Hypothalamus (tissue), 51 donors: ENCODE data around the gene RASA3.
"Not testable (repeated sequence)": the region's sequence is repeated elsewhere in the genome, so short reads cannot be mapped to it uniquely, and the experiment has no call there.

ENCODE experiments used
- DNase-seq, 51 donors: peaks; one replicate each; lab custom pipeline; 2025; lab: John Stamatoyannopoulos, UW

The RASA3 gene

DNA sequence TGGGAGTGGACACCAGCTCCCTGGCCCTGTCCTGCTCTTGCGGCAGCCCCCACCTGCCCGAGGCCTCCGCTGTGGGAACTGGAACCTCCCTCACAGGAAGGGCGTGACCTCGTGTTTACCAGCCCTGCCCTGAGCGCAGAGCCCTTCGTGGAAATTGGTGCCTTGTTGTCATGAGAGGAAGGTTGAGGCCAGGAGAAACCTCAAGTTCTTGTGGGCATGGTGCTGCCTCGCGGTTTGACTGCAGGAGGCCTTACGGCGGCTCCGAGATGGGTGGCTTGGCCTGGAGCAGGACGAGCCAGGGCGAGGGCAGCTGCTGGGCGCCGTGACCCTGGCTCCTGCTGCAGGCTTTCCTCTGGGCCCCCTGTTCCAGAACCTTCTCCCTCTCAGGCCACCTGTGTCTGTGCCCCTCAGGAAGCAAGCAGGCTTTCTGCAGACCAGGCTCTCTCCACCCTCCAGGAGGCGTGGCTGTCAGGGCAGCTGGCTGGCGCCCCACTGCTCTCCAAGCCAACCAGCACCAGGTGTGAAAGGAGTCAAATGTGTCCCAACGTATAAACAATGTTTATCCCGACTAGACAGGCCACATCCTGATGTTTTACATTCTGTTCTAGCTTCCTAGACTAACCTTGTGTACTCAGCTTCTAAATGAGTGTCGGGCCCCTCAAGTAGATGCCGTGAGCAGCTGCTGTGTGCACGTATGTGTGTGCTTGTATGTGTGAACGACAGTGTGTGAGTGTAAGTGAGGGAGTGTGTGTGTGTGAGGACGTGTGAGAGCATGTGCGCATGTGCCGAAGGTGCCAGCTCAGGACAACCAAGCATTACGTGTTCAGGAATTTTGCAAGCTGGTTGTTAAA lies 10.4 kb upstream of the RASA3 start:
- DNase-seq = no peak

DNA sequence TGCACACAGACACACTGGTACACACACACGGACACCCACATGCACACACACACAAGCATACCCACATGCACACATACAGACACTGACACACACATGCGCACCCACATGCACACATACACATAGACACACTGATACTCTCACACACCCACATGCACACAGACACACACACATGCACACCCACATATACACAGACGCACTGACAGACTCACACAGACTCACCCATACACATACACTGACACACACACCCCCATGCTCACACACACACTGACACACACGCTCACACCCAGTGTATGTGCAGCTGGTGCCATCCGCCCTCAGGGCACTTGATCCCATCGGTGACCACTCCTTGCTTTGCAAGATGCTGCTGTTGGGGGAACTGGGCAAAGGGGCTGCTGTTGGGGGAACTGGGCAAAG lies 9.7 kb upstream of the RASA3 start:
- no peak for DNase-seq

- no peak for DNase-seq
These were observed 9.0 kb upstream of the RASA3 start for GRCh38 chr13:114141261-114141996.

DNA sequence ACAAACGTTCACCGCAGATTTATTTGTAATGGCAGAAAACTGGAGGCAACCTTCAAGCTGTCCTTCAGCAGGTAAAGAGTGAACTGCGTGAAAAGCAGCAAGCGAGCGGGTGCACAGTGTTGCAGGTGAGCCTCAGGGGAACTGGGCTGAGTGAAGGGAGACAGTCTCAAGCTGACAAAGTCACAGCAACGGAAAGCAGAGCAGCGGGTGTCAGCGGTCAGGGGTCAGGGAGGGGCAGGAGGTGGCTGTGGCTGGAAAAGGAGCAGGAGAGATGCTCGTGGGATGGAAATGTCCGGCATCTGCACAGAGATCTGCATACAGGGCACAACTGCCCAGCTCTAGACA lies 8.5 kb upstream of the RASA3 start:
- DNase-seq = no peak

- no peak for DNase-seq
These were observed 7.9 kb upstream of the RASA3 start for GRCh38 chr13:114140131-114140905.

GRCh38 chr13:114136576-114136975 lies 4.2 kb upstream of the RASA3 start:
- DNase-seq = no peak

- no peak for DNase-seq
These were observed 3.3 kb upstream of the RASA3 start for GRCh38 chr13:114135731-114136171.

DNA sequence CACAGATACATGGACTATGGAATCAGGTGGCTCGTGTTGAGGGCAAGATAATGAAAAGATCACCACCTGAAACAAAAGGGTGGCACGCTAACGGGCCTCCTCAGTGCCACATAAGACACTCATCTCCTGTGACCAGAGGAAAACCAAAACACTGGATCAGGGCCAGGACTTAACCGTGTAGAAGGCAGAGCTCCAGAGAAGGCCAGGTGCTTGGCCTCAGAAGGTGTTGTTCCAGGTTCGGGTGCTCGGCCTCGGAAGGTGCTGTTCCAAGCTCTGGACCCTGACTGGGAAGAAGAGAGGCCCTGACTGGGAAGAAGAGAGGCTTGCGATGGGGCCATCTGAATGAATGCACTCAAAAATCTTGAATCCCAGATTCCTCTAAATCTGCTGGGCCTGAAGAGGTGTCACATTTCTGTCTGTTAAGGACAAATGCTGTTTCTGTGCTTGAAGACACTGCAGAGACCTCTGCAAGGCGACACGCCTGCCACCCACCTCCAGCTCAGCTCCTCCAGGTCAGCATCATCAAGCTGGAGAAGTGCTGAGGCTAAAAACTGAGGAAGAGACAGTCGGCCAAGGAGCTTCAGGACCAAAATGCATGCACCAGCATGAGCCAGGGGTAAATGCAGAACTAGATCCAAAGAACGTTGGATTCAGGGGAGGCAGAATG lies 2.7 kb upstream of the RASA3 start:
- DNase-seq = no peak

DNA sequence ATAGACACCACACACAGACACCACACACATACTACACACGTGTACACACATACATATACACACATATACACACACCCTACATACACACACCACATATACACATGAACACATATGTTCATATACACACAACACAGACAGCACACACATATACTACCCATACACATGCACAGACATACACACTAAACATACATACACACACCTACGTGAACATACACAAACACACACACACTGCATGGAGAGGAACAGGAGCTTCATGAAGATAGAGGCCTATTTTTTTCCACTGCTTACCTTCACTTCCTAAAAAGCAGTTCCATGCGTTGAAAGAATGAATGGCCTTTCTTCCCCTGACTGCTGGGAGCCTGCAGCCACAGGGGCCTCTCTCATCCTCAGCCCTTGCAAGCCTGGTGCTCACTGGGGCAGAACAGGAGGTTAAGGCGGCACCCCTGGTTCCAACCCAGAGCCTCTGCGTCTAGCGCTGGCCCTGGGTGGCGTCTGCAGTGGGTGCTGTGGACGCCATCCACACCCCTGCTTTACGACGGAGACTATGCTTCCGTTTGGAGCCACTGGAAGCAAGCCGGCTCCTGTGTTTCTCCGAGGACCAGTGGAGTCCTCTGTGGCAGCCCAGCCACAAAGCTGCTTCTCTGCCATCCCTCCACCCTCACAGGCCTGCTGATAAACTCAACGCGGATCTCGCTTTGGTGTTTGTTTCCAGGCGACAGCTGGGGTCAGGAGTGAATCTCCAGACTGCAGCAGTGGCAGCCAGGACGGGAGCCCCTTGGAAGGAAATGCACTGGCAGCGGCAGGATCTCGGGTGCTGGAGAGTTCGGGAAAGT lies 1.9 kb upstream of the RASA3 start:
- no peak for DNase-seq

GRCh38 chr13:114133552-114133951 lies 1.1 kb upstream of the RASA3 start:
- not testable (repeated sequence) for DNase-seq

- not testable (repeated sequence) for DNase-seq
These were observed 703 bp upstream of the RASA3 start for GRCh38 chr13:114133126-114133525.

DNA sequence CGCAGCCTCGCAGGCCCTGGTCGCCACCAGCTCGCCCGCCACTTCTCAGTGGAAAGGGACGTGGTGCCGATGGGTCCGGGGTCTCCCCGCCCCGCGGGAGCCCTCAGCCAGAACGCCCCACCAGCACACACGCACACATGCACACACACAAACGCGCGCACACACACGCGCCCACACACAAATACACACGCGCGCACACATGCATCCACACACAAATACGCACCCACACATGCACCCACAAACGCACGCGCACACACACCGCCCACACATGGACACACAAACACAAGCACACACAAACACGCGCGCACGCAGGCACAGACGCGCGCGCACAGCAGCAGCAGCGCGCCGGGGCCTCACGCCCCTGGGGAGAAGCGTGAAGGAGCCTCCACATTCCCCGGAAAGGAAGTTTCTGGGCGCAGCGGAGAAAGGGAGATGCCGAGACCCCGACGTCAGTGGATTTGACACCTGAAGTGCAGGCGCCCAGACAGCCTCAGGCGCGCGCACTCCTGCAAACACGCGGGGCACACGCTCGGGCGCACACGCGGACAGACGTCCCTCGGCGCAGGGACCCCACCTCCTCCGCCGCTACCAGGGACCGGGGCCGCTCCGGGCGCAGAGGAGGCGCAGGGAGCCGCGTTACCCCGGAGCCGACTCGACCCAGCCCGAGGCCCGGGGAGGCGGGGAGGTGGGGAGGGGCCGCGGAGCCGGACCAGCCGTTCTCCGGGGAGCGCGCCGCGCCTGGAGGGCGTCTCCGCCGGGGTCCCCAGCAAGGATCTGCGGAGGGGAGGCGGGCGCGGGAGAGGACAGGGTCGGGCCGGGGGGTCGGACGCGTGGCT lies 622 bp downstream of the RASA3 start:
- peak in 5 of 51 donors; percentile 25 to 49 (median 41) for DNase-seq

DNA sequence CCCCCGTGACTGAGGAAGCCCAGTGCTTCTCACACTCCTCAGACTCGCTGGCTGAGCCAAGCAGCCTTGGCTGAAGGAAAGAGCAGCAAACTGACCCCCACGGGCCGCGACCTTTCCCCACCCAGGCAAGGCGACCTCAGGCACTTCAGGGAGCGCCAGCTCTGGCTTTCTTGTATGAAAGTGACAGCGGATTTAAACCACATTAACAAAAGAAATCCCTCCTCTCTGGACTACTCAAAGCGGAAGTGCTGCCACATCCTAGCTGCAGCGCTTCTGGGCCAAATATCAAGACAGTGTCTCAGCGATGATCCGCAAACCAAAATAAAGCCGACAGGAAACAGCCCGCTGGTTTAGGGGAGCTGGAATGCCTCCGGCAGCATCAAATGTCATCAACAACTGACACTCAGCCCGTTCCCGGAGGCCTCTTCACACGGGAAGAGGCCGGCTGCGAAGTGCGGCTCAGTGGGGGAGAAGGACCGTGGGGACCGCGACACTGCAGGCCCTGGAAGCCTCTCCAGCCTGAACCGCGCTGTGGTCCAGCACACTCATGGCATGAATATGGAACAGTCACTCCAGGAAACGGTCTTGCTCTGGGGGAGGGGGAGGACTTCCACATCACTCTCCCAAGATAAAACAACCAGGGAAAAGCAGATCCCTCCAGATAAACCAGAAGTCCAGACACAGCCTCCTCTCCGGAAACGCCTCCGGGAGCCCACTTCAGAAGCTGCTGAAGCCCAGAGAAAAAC lies 1.4 kb downstream of the RASA3 start:
- peak in 24 of 51 donors; percentile 19 to 80 (median 45) for DNase-seq

DNA sequence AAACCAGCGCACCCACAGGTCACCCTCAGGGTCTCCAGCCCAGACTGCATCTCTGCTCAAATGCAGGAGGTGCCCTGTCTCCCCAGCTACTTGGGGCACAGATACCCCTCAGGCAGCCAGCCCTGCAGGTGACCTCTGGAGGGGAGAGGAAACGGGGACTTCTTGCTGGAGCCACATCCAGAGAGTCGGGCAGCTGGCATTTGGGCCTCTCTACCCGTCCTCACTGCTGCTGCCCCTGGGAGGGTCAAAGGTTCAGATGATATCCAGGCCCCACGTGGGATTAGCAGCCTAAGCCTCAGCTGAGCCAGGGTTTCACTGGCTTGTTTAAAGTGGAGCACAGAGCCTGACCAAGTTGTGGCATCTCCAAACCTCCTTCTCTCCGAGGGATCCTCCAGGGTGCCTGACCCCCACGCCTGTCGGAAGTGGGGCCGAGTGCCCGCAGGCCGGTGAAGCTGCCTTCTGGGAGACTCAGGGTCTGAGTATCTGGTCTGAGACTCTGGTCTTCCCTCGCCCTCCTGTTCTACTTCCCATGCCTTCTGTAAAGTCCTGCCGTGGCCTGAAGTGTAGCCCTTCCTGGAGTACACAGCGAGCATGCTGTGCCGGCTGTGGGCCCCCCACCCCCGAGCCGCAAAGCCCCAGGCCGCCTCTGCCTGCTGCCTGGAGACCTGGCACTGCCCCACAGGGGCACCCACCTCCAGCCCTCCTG lies 2.1 kb downstream of the RASA3 start:
- DNase-seq = no peak

GRCh38 chr13:114129649-114130062 lies 2.8 kb downstream of the RASA3 start:
- no peak for DNase-seq

- peak in 8 of 51 donors; percentile 14 to 42 (median 26) for DNase-seq
These were observed 3.5 kb downstream of the RASA3 start for GRCh38 chr13:114128624-114129522.

DNA sequence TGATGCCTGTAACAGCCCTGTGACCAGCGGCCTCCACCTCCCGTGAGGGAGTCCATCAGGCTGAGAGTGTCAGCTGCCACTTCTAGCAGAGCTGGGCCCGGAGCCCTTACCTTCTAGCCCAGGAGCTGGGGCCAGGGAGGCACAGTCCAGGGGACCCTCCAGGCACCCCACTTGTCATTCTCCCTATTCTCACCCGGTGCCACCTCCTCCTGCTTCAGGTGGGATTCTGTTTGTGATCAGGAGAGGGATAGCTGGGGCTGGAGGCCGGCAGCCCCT lies 4.1 kb downstream of the RASA3 start:
- DNase-seq = no peak
